GM12872 (cell line): ENCODE data around the gene INPP5D.

Experiments used
- CTCF ChIP-seq: IDR thresholded peaks from 3 replicates; pipeline ENCODE4 v1.5.1; 2011; ENCODE audit warnings: low read depth, mild to moderate bottlenecking, low read length, moderate library complexity; ENCODE audit not compliant: insufficient read depth

The INPP5D gene

GRCh38 chr2:233107011-233107410 is 46.9 kb downstream of the INPP5D start:
- TF ChIP-seq CTCF = no peak

- no peak for TF ChIP-seq CTCF
Observed at GRCh38 chr2:233107831-233108300, 47.7 kb downstream of the INPP5D start.

- TF ChIP-seq CTCF = no peak
Observed at GRCh38 chr2:233108611-233109490, 48.7 kb downstream of the INPP5D start.

GRCh38 chr2:233111427-233111826 is 51.3 kb downstream of the INPP5D start:
- TF ChIP-seq CTCF = no peak

DNA sequence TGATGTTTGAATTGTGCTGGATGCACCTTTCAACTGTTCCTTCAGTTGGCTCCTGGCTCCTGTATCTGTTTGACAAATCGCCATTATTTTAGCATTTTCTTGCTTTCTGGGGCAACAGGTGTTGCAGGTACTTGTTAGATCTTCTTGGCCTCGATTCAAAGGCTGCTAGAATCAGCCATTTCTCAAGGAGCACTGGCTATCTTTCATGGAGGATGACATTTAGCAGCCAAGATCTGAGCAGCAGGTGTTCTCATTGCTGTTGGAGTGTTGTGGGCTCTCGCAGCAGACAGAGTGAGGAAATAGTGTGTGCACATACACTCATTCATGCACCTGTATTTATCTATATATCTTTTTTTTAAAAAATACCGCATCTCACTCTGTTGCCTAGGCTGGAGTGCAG is 52.2 kb downstream of the INPP5D start:
- TF ChIP-seq CTCF = no peak

DNA sequence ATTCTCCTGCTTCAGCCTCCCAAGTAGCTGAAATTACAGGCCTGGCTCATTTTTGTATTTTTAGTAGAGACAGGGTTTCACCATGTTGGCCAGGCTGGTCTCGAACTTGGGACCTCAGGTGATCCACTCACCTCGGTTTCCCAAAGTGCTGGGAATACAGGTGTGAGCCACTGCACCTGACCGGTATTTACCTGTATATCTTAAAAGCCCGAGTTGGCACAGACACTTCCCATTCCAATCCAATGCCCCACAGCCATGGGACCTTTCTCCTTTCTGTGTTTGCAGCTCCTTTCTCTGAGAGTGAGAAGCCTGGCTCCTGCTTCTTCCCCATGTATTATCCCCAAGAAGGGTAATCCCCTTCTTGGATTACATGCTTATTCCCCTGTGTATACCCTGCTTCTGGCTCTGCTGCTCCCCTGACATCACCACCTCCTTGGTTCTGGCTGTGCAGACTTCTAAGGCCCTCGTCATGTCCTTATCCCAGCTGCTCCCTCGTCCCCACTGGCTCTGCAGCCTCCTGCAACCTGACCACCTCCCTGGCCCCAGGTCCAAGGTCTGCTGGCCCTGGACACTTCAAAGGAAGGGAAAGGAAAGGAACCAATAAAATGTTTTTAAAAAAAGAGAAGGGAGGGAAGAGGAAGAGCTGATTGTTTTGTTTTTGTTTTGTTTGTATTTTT is 52.8 kb downstream of the INPP5D start:
- TF ChIP-seq CTCF = no peak

- no peak for TF ChIP-seq CTCF
Observed at GRCh38 chr2:233114421-233114861, 54.3 kb downstream of the INPP5D start.
